ENCODE measurements around the gene PDE4D. TPM values are rescaled to one million over a fixed set of nuclear protein-coding genes. Genes with fewer than 3 reads are reported as not detected.

The PDE4D gene
- total RNA-seq, 4 donors from 2014 or later, result 14.7 to 36.3 (median 24.7) TPM

GRCh38 chr5:59537961-59538749 lies 355.4 kb downstream of the PDE4D start:
- DNase-seq, result no peak
- 88 to 91% methylated on average over 6 of the region's 6 CpGs for WGBS, 2 donors
- peaks cover 0 to 5% of the 10 kb centered on the region in 2 donors for H3K4me1 ChIP-seq
- no peak overlapping the region for H3K27ac ChIP-seq
- no peaks in the 10 kb centered on the region for H3K9me3 ChIP-seq
- no peak overlapping the region for H3K4me3 ChIP-seq (replicated peaks in 1 of 3)
- TF ChIP-seq POLR2A (IDR thresholded peaks at IDR 0.05), result no peak
- TF ChIP-seq, protein P1, sequence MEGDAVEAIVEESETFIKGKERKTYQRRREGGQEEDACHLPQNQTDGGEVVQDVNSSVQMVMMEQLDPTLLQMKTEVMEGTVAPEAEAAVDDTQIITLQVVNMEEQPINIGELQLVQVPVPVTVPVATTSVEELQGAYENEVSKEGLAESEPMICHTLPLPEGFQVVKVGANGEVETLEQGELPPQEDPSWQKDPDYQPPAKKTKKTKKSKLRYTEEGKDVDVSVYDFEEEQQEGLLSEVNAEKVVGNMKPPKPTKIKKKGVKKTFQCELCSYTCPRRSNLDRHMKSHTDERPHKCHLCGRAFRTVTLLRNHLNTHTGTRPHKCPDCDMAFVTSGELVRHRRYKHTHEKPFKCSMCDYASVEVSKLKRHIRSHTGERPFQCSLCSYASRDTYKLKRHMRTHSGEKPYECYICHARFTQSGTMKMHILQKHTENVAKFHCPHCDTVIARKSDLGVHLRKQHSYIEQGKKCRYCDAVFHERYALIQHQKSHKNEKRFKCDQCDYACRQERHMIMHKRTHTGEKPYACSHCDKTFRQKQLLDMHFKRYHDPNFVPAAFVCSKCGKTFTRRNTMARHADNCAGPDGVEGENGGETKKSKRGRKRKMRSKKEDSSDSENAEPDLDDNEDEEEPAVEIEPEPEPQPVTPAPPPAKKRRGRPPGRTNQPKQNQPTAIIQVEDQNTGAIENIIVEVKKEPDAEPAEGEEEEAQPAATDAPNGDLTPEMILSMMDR (IDR thresholded peaks at IDR 0.05), result no peak
- H3K27me3 ChIP-seq, result no peaks in the 10 kb centered on the region
- no peaks in the 10 kb centered on the region for H3K36me3 ChIP-seq
- intact Hi-C loops (cut with DNase I), result no loop called here

- H3K4me3 ChIP-seq (replicated peaks in 1 of 3), result no peak overlapping the region
- H3K27me3 ChIP-seq, result no peaks in the 10 kb centered on the region
- WGBS, 2 donors, result 96 to 98% methylated on average over 2 of the region's 2 CpGs
- no peaks in the 10 kb centered on the region for H3K4me1 ChIP-seq
- intact Hi-C loops (cut with DNase I), result no loop called here
- TF ChIP-seq POLR2A (IDR thresholded peaks at IDR 0.05), result no peak
- TF ChIP-seq, protein P1 (IDR thresholded peaks at IDR 0.05), result no peak
- DNase-seq, result no peak
- H3K36me3 ChIP-seq, result no peaks in the 10 kb centered on the region
- H3K9me3 ChIP-seq, result no peaks in the 10 kb centered on the region
- H3K27ac ChIP-seq, result no peak overlapping the region
These were observed 356.7 kb downstream of the PDE4D start for GRCh38 chr5:59536875-59537274.

- no peak for TF ChIP-seq POLR2A (IDR thresholded peaks at IDR 0.05)
- TF ChIP-seq, protein P1 (IDR thresholded peaks at IDR 0.05), result no peak
These were observed 358.0 kb downstream of the PDE4D start for GRCh38 chr5:59535561-59535960.

GRCh38 chr5:59533730-59534108 lies 359.8 kb downstream of the PDE4D start:
- H3K4me1 ChIP-seq, result no peaks in the 10 kb centered on the region

More at GRCh38 chr5:59535561-59535960, 358.0 kb downstream of the PDE4D start:
- H3K4me3 ChIP-seq (replicated peaks in 1 of 3), result no peak overlapping the region
- intact Hi-C loops (cut with DNase I), result no loop called here
- H3K27me3 ChIP-seq, result no peaks in the 10 kb centered on the region
- H3K4me1 ChIP-seq, result no peaks in the 10 kb centered on the region
- no peaks in the 10 kb centered on the region for H3K36me3 ChIP-seq
- H3K27ac ChIP-seq, result no peak overlapping the region
- WGBS, 2 donors, result 88 to 95% methylated on average over 2 of the region's 2 CpGs
- no peak for DNase-seq
- no peaks in the 10 kb centered on the region for H3K9me3 ChIP-seq

More at GRCh38 chr5:59533730-59534108, 359.8 kb downstream of the PDE4D start:
- Histone ChIP-seq H3K36me3 (no peaks in the 10 kb centered on the region), H3K27ac (no peak overlapping the region), H3K4me3 (replicated peaks in 1 of 3) (no peak overlapping the region), H3K27me3 (no peaks in the 10 kb centered on the region), H3K9me3 (no peaks in the 10 kb centered on the region)
- TF ChIP-seq POLR2A (IDR thresholded peaks at IDR 0.05), result no peak
- TF ChIP-seq, protein P1 (IDR thresholded peaks at IDR 0.05), result no peak
- no peak for DNase-seq
- intact Hi-C loops (cut with DNase I), result no loop called here
